NCI-H69 (cell line): ENCODE results near the gene OR51G2.
"Not testable (repeated sequence)": the region's sequence is repeated elsewhere in the genome, so short reads cannot be mapped to it uniquely, and the experiment has no call there.

ENCODE experiments used
- DNase-seq: peaks from one replicate; lab custom pipeline; 2025; lab: John Stamatoyannopoulos, UW

Gene OR51G2

GRCh38 chr11:4919250-4919649 is at the start of gene OR51G2:
TSS of gene OR51G2 (minus strand) at chr11:4919350. CDS start at chr11:4915663, 3,687 bp downstream.
- no peak for DNase-seq

GRCh38 chr11:4962816-4963215 is 43.7 kb upstream of the OR51G2 start:
- DNase-seq = peak; percentile 31

- DNase-seq = peak; percentile 75
Observed at GRCh38 chr11:4960877-4961276, 41.7 kb upstream of the OR51G2 start.

- DNase-seq = no peak
Observed at GRCh38 chr11:4957396-4957795, 38.2 kb upstream of the OR51G2 start.

- DNase-seq = not testable (repeated sequence)
Observed at GRCh38 chr11:4955613-4956012, 36.5 kb upstream of the OR51G2 start, which contains the start of gene OR51A2. TSS of gene OR51A2 (minus strand) at chr11:4955713. CDS start at chr11:4955713, 0 bp downstream.

- no peak for DNase-seq
Observed at GRCh38 chr11:4947505-4947904, 28.4 kb upstream of the OR51G2 start, which contains the start of gene OR51A4. TSS of gene OR51A4 (minus strand) at chr11:4947605. CDS start at chr11:4947100, 505 bp downstream.

- no peak for DNase-seq
Observed at GRCh38 chr11:4936745-4937144, 17.6 kb upstream of the OR51G2 start.

GRCh38 chr11:4932751-4933150 is 13.6 kb upstream of the OR51G2 start:
- DNase-seq = no peak

GRCh38 chr11:4926608-4927007 is 7.5 kb upstream of the OR51G2 start:
- no peak for DNase-seq

GRCh38 chr11:4924239-4924638 is 5.1 kb upstream of the OR51G2 start, which contains the start of gene OR51G1:
TSS of gene OR51G1 (minus strand) at chr11:4924339. CDS start at chr11:4924339, 0 bp downstream.
- no peak for DNase-seq

GRCh38 chr11:4922304-4922703 is 3.2 kb upstream of the OR51G2 start:
- no peak for DNase-seq

- DNase-seq = no peak
Observed at GRCh38 chr11:4921796-4922195, 2.6 kb upstream of the OR51G2 start.

- DNase-seq = no peak
Observed at GRCh38 chr11:4916581-4916980, 2.6 kb downstream of the OR51G2 start.

GRCh38 chr11:4903484-4903883 is 15.7 kb downstream of the OR51G2 start, which contains the start of gene OR51A7:
TSS of gene OR51A7 (plus strand) at chr11:4903783. CDS start at chr11:4907370, 3,587 bp downstream.
- no peak for DNase-seq

- no peak for DNase-seq
Observed at GRCh38 chr11:4891996-4892640, 27.0 kb downstream of the OR51G2 start.

- DNase-seq = no peak
Observed at GRCh38 chr11:4890279-4890678, 28.9 kb downstream of the OR51G2 start.

- no peak for DNase-seq
Observed at GRCh38 chr11:4887591-4887990, 31.6 kb downstream of the OR51G2 start.

- DNase-seq = no peak
Observed at GRCh38 chr11:4886186-4886585, 33.0 kb downstream of the OR51G2 start.

- peak; percentile 5 for DNase-seq
Observed at GRCh38 chr11:4884361-4884760, 34.8 kb downstream of the OR51G2 start.

- peak; percentile 88 for DNase-seq
Observed at GRCh38 chr11:4882543-4882942, 36.6 kb downstream of the OR51G2 start.

- DNase-seq = peak; percentile 89
Observed at GRCh38 chr11:4881860-4882500, 37.2 kb downstream of the OR51G2 start, which contains the start of gene OR51T1. TSS of gene OR51T1 (plus strand) at chr11:4881900. CDS start at chr11:4881900, 0 bp downstream.

- DNase-seq = no peak
Observed at GRCh38 chr11:4881188-4881587, 38.0 kb downstream of the OR51G2 start.

GRCh38 chr11:4865855-4866254 is 53.3 kb downstream of the OR51G2 start:
- DNase-seq = no peak
